HL-60 (cell line): ENCODE measurements around the gene RORC.

Source experiments
- DNase-seq, 2 experiments: peaks; one replicate each; pipeline ENCODE4 v3.0.0-alpha.2; 2010 to 2020; ENCODE audit warnings: low read depth in 1 of 2, low spot score in 1 of 2
- H3K27ac ChIP-seq: fragments of 250-450 bp; sonication (Bioruptor Pico); replicated peaks from 2 replicates; pipeline ENCODE4 v1.5.1; 2020; ENCODE audit warnings: mild to moderate bottlenecking, moderate library complexity
- H3K27me3 ChIP-seq: fragments of 250-450 bp; sonication (Bioruptor Pico); 2 replicates; pipeline ENCODE4 v1.5.1; 2021; ENCODE audit warnings: mild to moderate bottlenecking, moderate library complexity; ENCODE audit not compliant: insufficient read depth, poor library complexity, severe bottlenecking
- H3K4me3 ChIP-seq: replicated peaks from 2 replicates; pipeline ENCODE4 v1.5.1; 2011; ENCODE audit warnings: mild to moderate bottlenecking, control low read depth, low read length; ENCODE audit not compliant: insufficient read depth
- CTCF ChIP-seq: IDR thresholded peaks from one replicate; pipeline ENCODE4 v1.5.1; 2011; ENCODE audit warnings: low read length, control low read depth, inconsistent platforms; ENCODE audit not compliant: insufficient read depth
- GABPA ChIP-seq: IDR thresholded peaks from 2 replicates; pipeline ENCODE4 v1.6.1; 2012; ENCODE audit warnings: low read depth
- POLR2AphosphoS5 ChIP-seq: IDR thresholded peaks from 2 replicates; pipeline ENCODE4 v1.6.1; 2012; ENCODE audit warnings: low read depth
- REST ChIP-seq: IDR thresholded peaks from 2 replicates; pipeline ENCODE4 v1.6.1; 2012; ENCODE audit warnings: low read depth; ENCODE audit not compliant: insufficient replicate concordance
- SPI1 ChIP-seq: IDR thresholded peaks from 2 replicates; pipeline ENCODE4 v1.6.1; 2012; ENCODE audit warnings: low read depth, mild to moderate bottlenecking, borderline replicate concordance

RORC gene

GRCh38 chr1:151759241-151759640, 72.4 kb downstream of the RORC start:
- DNase-seq, result no peak
- Histone ChIP-seq H3K27ac (no peak overlapping the region), H3K4me3 (no peak overlapping the region), H3K27me3 (no peaks in the 10 kb centered on the region)
- no peak for TF ChIP-seq POLR2AphosphoS5
- TF ChIP-seq CTCF, result no peak
- no peak for TF ChIP-seq SPI1

GRCh38 chr1:151756291-151756690, 75.3 kb downstream of the RORC start:
- no peak overlapping the region for H3K4me3 ChIP-seq
- no peak for DNase-seq

More at GRCh38 chr1:151756291-151756690, 75.3 kb downstream of the RORC start:
- Histone ChIP-seq H3K27ac (no peak overlapping the region), H3K27me3 (no peaks in the 10 kb centered on the region)
- no peak for TF ChIP-seq GABPA
- TF ChIP-seq REST, result no peak
- no peak for TF ChIP-seq POLR2AphosphoS5
- TF ChIP-seq CTCF, result no peak
- no peak for TF ChIP-seq SPI1
